ENCODE data around the gene ORM1.
A peak's percentile ranks its signal among the peaks of the same experiment; 100 is the strongest.

Gene ORM1

GRCh38 chr9:114287763-114288192 is 35.1 kb upstream of the ORM1 start:
- TF ChIP-seq, protein P1, sequence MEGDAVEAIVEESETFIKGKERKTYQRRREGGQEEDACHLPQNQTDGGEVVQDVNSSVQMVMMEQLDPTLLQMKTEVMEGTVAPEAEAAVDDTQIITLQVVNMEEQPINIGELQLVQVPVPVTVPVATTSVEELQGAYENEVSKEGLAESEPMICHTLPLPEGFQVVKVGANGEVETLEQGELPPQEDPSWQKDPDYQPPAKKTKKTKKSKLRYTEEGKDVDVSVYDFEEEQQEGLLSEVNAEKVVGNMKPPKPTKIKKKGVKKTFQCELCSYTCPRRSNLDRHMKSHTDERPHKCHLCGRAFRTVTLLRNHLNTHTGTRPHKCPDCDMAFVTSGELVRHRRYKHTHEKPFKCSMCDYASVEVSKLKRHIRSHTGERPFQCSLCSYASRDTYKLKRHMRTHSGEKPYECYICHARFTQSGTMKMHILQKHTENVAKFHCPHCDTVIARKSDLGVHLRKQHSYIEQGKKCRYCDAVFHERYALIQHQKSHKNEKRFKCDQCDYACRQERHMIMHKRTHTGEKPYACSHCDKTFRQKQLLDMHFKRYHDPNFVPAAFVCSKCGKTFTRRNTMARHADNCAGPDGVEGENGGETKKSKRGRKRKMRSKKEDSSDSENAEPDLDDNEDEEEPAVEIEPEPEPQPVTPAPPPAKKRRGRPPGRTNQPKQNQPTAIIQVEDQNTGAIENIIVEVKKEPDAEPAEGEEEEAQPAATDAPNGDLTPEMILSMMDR (IDR thresholded peaks at IDR 0.05; ENCODE audit: low read depth, low read length, missing control alignments), result no peak
- H3K4me3 ChIP-seq (ENCODE audit: low read depth, low read length), result no peak overlapping the region
- DNase-seq (ENCODE audit: low read depth), result no peak

GRCh38 chr9:114288193-114289091 is 34.5 kb upstream of the ORM1 start:
- no peak overlapping the region for H3K4me3 ChIP-seq (ENCODE audit: low read depth, low read length)
- TF ChIP-seq, protein P1 (IDR thresholded peaks at IDR 0.05; ENCODE audit: low read depth, low read length, missing control alignments), result no peak
- no peak for DNase-seq (ENCODE audit: low read depth)

DNA sequence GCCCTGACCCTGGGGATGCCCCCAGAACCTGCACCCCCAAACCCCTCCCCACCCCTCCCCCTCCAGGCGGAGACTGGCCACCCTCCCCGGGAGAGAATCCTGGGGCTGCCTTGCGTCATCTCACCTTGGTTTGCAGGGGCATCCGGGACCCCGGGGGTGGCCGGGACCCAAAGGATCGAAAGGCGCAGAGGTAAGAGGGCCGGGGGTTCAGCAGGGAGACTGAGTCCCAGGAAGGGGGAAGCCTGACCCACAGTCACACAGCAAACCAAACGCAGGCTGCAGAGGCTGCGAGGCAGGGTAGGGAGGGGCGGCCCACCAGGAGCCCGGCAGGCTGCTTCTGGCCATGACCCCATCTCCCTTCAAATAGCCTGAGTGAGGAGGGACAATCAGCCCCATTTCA is 33.8 kb upstream of the ORM1 start:
- TF ChIP-seq, protein P1 (IDR thresholded peaks at IDR 0.05; ENCODE audit: low read depth, low read length, missing control alignments), result no peak
- DNase-seq (ENCODE audit: low read depth), result no peak
- H3K4me3 ChIP-seq (ENCODE audit: low read depth, low read length), result no peak overlapping the region

- TF ChIP-seq, protein P1 (IDR thresholded peaks at IDR 0.05; ENCODE audit: low read depth, low read length, missing control alignments), result no peak
- DNase-seq (ENCODE audit: low read depth), result no peak
- H3K4me3 ChIP-seq (ENCODE audit: low read depth, low read length), result no peak overlapping the region
Observed at GRCh38 chr9:114289571-114290481, 33.1 kb upstream of the ORM1 start.

- no peak overlapping the region for H3K4me3 ChIP-seq (ENCODE audit: low read depth, low read length)
- TF ChIP-seq, protein P1 (IDR thresholded peaks at IDR 0.05; ENCODE audit: low read depth, low read length, missing control alignments), result no peak
- no peak for DNase-seq (ENCODE audit: low read depth)
Observed at GRCh38 chr9:114290561-114290986, 32.3 kb upstream of the ORM1 start.

GRCh38 chr9:114291064-114291474 is 31.8 kb upstream of the ORM1 start:
- no peak for DNase-seq (ENCODE audit: low read depth)
- TF ChIP-seq, protein P1 (IDR thresholded peaks at IDR 0.05; ENCODE audit: low read depth, low read length, missing control alignments), result peak; percentile 83
- H3K4me3 ChIP-seq (ENCODE audit: low read depth, low read length), result no peak overlapping the region

Data from GM12864 (cell line).